Activated CD4-positive, alpha-beta T cell treated with anti-CD3 and anti-CD28 coated beads, Interleukin-2, Interleukin-6, amounts not matched to agents 100 ng/mL and 50 ng/mL, durations not matched to agents 16 hours and 8 hours (primary cell): ENCODE data around the gene TRIML2.
"Not testable (repeated sequence)": the region's sequence is repeated elsewhere in the genome, so short reads cannot be mapped to it uniquely, and the experiment has no call there.

ENCODE experiments used
- DNase-seq: peaks from one replicate; pipeline ENCODE4 v3.0.0-alpha.2; 2020

The TRIML2 gene

GRCh38 chr4:188106454-188106853 is 2.9 kb downstream of the TRIML2 start:
- DNase-seq = no peak

GRCh38 chr4:188092824-188093223 is 16.6 kb downstream of the TRIML2 start:
- no peak for DNase-seq

GRCh38 chr4:188086858-188087257 is 22.5 kb downstream of the TRIML2 start:
- no peak for DNase-seq

- no peak for DNase-seq
Observed at GRCh38 chr4:188082796-188083195, 26.6 kb downstream of the TRIML2 start.

- no peak for DNase-seq
Observed at GRCh38 chr4:188078116-188078515, 31.3 kb downstream of the TRIML2 start.

GRCh38 chr4:188076169-188076568 is 33.2 kb downstream of the TRIML2 start:
- no peak for DNase-seq

- DNase-seq = no peak
Observed at GRCh38 chr4:188061083-188061482, 48.3 kb downstream of the TRIML2 start.

- no peak for DNase-seq
Observed at GRCh38 chr4:188053302-188053701, 56.1 kb downstream of the TRIML2 start.

GRCh38 chr4:188046657-188047056 is 62.7 kb downstream of the TRIML2 start:
- DNase-seq = no peak

- not testable (repeated sequence) for DNase-seq
Observed at GRCh38 chr4:188045461-188045860, 63.9 kb downstream of the TRIML2 start.

GRCh38 chr4:188043154-188043553 is 66.2 kb downstream of the TRIML2 start:
- DNase-seq = no peak

GRCh38 chr4:188042191-188042590 is 67.2 kb downstream of the TRIML2 start:
- DNase-seq = no peak

- no peak for DNase-seq
Observed at GRCh38 chr4:188041721-188042120, 67.7 kb downstream of the TRIML2 start.
